Measurements from ENCODE around the gene ADGRB2. TPM values are rescaled to one million over a fixed set of nuclear protein-coding genes. Genes with fewer than 3 reads are reported as not detected.

Gene ADGRB2
- total RNA-seq, 1 experiment from 2014 or later: 12.3 TPM

DNA sequence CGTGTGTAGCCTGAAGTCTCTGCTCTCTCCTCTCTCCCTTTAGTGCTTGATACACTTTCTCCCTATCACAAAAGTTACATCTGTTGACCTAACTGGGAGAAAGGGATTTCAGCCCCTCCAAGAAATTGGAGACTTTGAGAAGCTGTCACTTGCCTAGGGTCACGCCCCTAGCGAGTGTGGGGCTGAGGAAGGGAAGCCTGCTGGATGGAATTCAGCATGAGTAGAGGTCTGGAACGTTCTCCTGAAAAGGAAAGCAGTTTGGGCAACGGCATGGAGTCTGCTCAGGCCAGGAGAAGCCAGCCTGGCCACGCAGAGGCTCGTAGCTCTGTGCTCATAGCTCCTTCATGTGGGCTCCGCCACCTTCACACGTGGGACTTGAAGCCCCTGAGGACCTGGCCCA is 82.7 kb downstream of the ADGRB2 start:
- Histone ChIP-seq H3F3A (ENCODE audit: low read length, unreplicated experiment) (no peaks in the 10 kb centered on the region), H3K4me1 (ENCODE audit: insufficient read depth, low read length) (no peaks in the 10 kb centered on the region), H2AFZ (ENCODE audit: low read length) (no peak overlapping the region), H3K27me3 (ENCODE audit: low read length) (no peaks in the 10 kb centered on the region), H3K79me2 (ENCODE audit: low read length) (no peaks in the 10 kb centered on the region), H4K20me1 (ENCODE audit: low read length) (no peaks in the 10 kb centered on the region), H3K9me3 (ENCODE audit: low read length) (no peaks in the 10 kb centered on the region), H3K36me3 (ENCODE audit: low read depth, low read length) (no peaks in the 10 kb centered on the region), H3K9ac (ENCODE audit: low read length) (no peak overlapping the region), H3K9me2 (replicated peaks; ENCODE audit: low read length) (no peaks in the 10 kb centered on the region), H3K27ac (ENCODE audit: low read length) (no peak overlapping the region), H3K4me3 (ENCODE audit: low read length) (no peak overlapping the region), H3K4me2 (ENCODE audit: low read length) (no peak overlapping the region)
- POLR2A ChIA-PET (ENCODE audit: unreplicated experiment): no interaction called here
- intact Hi-C loops (cut with micrococcal nuclease): no loop called here
- CTCF ChIA-PET: no interaction called here
- ATAC-seq (no peak), DNase-seq (no peak)
- no peak for TF ChIP-seq CTCF (conservative IDR thresholded peaks at IDR 0.05; ENCODE audit: low read depth, low read length)
- no peak for TF ChIP-seq EZH2phosphoT487 (IDR thresholded peaks at IDR 0.05; ENCODE audit: borderline replicate concordance, low read length)
- TF ChIP-seq EZH2 (IDR thresholded peaks at IDR 0.05; ENCODE audit: low read length, unreplicated experiment): no peak
- no TSS peak for BruUV-seq (replicated peaks)

DNA sequence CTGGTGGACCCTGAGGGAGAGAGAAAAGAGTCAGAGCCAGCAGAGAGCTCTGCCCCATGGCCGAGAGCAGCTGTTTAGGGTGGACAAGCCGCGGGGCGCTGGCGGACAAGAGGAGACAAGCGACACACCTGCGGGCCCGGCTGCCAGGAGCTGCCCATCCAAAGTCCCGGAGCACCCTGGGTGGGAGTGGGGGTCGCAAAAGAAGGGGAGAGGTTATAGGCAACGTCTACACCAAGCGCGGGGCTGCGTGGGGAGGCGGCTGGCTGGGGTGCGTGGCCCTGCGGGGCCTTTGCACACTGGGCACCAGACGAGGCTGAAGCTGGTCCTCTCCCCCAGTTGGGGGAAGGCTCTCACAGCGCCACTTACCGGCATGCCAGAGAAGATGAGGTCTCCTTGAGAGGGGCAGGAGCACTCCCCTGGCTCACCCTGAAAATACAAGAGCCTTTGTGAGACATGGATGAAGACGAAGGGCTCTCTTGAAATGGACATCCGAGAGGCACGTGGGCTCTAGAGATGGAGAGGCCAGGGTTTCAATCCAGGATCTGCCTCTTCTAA is 84.4 kb downstream of the ADGRB2 start:
- TF ChIP-seq EZH2 (IDR thresholded peaks at IDR 0.05; ENCODE audit: low read length, unreplicated experiment) (no peak), EZH2phosphoT487 (IDR thresholded peaks at IDR 0.05; ENCODE audit: borderline replicate concordance, low read length) (no peak), CTCF (conservative IDR thresholded peaks at IDR 0.05; ENCODE audit: low read depth, low read length) (0 out of 2 replicates have a peak, but pooled peaks have one; percentile 18)
- ATAC-seq (no peak), DNase-seq (no peak)
- H3K27me3 ChIP-seq (ENCODE audit: low read length): no peaks in the 10 kb centered on the region
- CTCF ChIA-PET: interaction anchor here (0.6 kb wide), 1 partner anchor 27 kb away, joined by 3 read pairs; no protein-coding TSS in a partner anchor
- intact Hi-C loops (cut with micrococcal nuclease): no loop called here
- no peaks in the 10 kb centered on the region for H3K79me2 ChIP-seq (ENCODE audit: low read length)
- H3K36me3 ChIP-seq (ENCODE audit: low read depth, low read length): no peaks in the 10 kb centered on the region
- H3K9me2 ChIP-seq (replicated peaks; ENCODE audit: low read length): no peaks in the 10 kb centered on the region
- no peaks in the 10 kb centered on the region for H3K4me1 ChIP-seq (ENCODE audit: insufficient read depth, low read length)
- no peak overlapping the region for H3K9ac ChIP-seq (ENCODE audit: low read length)
- H3K27ac ChIP-seq (ENCODE audit: low read length): no peak overlapping the region
- no peaks in the 10 kb centered on the region for H3K9me3 ChIP-seq (ENCODE audit: low read length)
- H2AFZ ChIP-seq (ENCODE audit: low read length): no peak overlapping the region
- H3K4me2 ChIP-seq (ENCODE audit: low read length): no peak overlapping the region
- no peaks in the 10 kb centered on the region for H4K20me1 ChIP-seq (ENCODE audit: low read length)
- POLR2A ChIA-PET (ENCODE audit: unreplicated experiment): no interaction called here
- no TSS peak for BruUV-seq (replicated peaks)
- no peak overlapping the region for H3K4me3 ChIP-seq (ENCODE audit: low read length)
- H3F3A ChIP-seq (ENCODE audit: low read length, unreplicated experiment): no peaks in the 10 kb centered on the region

- TF ChIP-seq EZH2 (IDR thresholded peaks at IDR 0.05; ENCODE audit: low read length, unreplicated experiment): no peak
- TF ChIP-seq EZH2phosphoT487 (IDR thresholded peaks at IDR 0.05; ENCODE audit: borderline replicate concordance, low read length): no peak
- no peak for TF ChIP-seq CTCF (conservative IDR thresholded peaks at IDR 0.05; ENCODE audit: low read depth, low read length)
Measured at GRCh38 chr1:31679091-31679490, 85.0 kb downstream of the ADGRB2 start.

More at GRCh38 chr1:31679091-31679490, 85.0 kb downstream of the ADGRB2 start:
- Histone ChIP-seq H3K4me1 (ENCODE audit: insufficient read depth, low read length) (no peaks in the 10 kb centered on the region), H3K9ac (ENCODE audit: low read length) (no peak overlapping the region), H3K4me3 (ENCODE audit: low read length) (no peak overlapping the region), H3K36me3 (ENCODE audit: low read depth, low read length) (no peaks in the 10 kb centered on the region), H3K9me3 (ENCODE audit: low read length) (no peaks in the 10 kb centered on the region), H2AFZ (ENCODE audit: low read length) (no peak overlapping the region), H3K79me2 (ENCODE audit: low read length) (no peaks in the 10 kb centered on the region), H3K9me2 (replicated peaks; ENCODE audit: low read length) (no peaks in the 10 kb centered on the region), H4K20me1 (ENCODE audit: low read length) (no peaks in the 10 kb centered on the region), H3K27me3 (ENCODE audit: low read length) (no peaks in the 10 kb centered on the region), H3F3A (ENCODE audit: low read length, unreplicated experiment) (no peaks in the 10 kb centered on the region), H3K4me2 (ENCODE audit: low read length) (no peak overlapping the region), H3K27ac (ENCODE audit: low read length) (no peak overlapping the region)
- ChIA-PET CTCF (no interaction called here), POLR2A (ENCODE audit: unreplicated experiment) (no interaction called here)
- BruUV-seq (replicated peaks): no TSS peak
- ATAC-seq: no peak
- intact Hi-C loops (cut with micrococcal nuclease): no loop called here
- no peak for DNase-seq
